IPS DF 4.7 (cell line): ENCODE results near the gene TAS2R3.
A peak's percentile ranks its signal among the peaks of the same experiment; 100 is the strongest.
"Not testable (repeated sequence)": the region's sequence is repeated elsewhere in the genome, so short reads cannot be mapped to it uniquely, and the experiment has no call there.

Source experiments
- DNase-seq: peaks from one replicate; pipeline ENCODE4 v3.0.0-alpha.2; 2013; ENCODE audit warnings: low spot score; ENCODE audit errors: extremely low read depth

TAS2R3 gene

GRCh38 chr7:141763797-141764196 lies at the start of gene TAS2R3:
Gene TAS2R3 (plus strand): TSS chr7:141764097. CDS start chr7:141764159, 62 bp downstream.
- no peak for DNase-seq

GRCh38 chr7:141714571-141714970 lies 49.3 kb upstream of the TAS2R3 start:
- no peak for DNase-seq

- DNase-seq = no peak
These were observed 48.9 kb upstream of the TAS2R3 start for GRCh38 chr7:141715018-141715417.

- no peak for DNase-seq
These were observed 47.9 kb upstream of the TAS2R3 start for GRCh38 chr7:141715794-141716689.

- no peak for DNase-seq
These were observed 46.4 kb upstream of the TAS2R3 start for GRCh38 chr7:141717450-141717849.

GRCh38 chr7:141722529-141722928 lies 41.4 kb upstream of the TAS2R3 start:
- no peak for DNase-seq

GRCh38 chr7:141729020-141729419 lies 34.9 kb upstream of the TAS2R3 start:
- no peak for DNase-seq

- DNase-seq = no peak
These were observed 32.3 kb upstream of the TAS2R3 start for GRCh38 chr7:141731476-141732149.

GRCh38 chr7:141737118-141737835 lies 26.6 kb upstream of the TAS2R3 start:
- DNase-seq = no peak

- peak; percentile 96 for DNase-seq
These were observed 25.9 kb upstream of the TAS2R3 start, which contains the start of gene SSBP1 for GRCh38 chr7:141737836-141738591. Gene SSBP1 (plus strand): TSS chr7:141738358. CDS start chr7:141739167, 809 bp downstream.

GRCh38 chr7:141738592-141739013 lies 25.3 kb upstream of the TAS2R3 start:
- DNase-seq = no peak

GRCh38 chr7:141739250-141739649 lies 24.6 kb upstream of the TAS2R3 start:
- DNase-seq = no peak

GRCh38 chr7:141742229-141742628 lies 21.7 kb upstream of the TAS2R3 start:
- no peak for DNase-seq

GRCh38 chr7:141744131-141744530 lies 19.8 kb upstream of the TAS2R3 start:
- no peak for DNase-seq

- no peak for DNase-seq
These were observed 15.5 kb upstream of the TAS2R3 start for GRCh38 chr7:141748396-141748795.

- DNase-seq = not testable (repeated sequence)
These were observed 12.0 kb upstream of the TAS2R3 start for GRCh38 chr7:141751904-141752303.

- DNase-seq = peak; percentile 36
These were observed 11.3 kb upstream of the TAS2R3 start for GRCh38 chr7:141752634-141753033.

- no peak for DNase-seq
These were observed 9.0 kb upstream of the TAS2R3 start for GRCh38 chr7:141754939-141755338.

- not testable (repeated sequence) for DNase-seq
These were observed 6.2 kb downstream of the TAS2R3 start for GRCh38 chr7:141770083-141770583.

- no peak for DNase-seq
These were observed 12.5 kb downstream of the TAS2R3 start, which contains the start of gene TAS2R4 for GRCh38 chr7:141776374-141776773. Gene TAS2R4 (plus strand): TSS chr7:141776674. CDS start chr7:141778489, 1,815 bp downstream.
